ENCODE results near the gene AARS1.
"Not testable (repeated sequence)": the region's sequence is repeated elsewhere in the genome, so short reads cannot be mapped to it uniquely, and the experiment has no call there.

DNA sequence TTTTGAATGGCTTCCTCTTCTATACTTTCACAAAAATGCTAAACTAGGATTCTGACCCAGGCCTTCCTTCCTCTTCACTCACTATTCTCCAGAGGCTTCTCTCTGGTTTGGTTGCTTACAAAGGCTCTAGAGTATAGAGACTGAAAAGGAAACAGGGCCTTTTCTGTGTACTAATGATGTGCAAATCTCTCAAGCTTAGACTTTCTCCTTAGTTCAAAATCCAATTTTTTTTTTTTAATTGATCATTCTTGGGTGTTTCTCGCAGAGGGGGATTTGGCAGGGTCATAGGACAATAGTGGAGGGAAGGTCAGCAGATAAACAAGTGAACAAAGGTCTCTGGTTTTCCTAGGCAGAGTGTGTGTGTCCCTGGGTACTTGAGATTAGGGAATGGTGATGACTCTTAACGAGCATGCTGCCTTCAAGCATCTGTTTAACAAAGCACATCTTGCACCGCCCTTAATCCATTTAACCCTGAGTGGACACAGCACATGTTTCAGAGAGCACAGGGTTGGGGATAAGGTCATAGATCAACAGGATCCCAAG is 65.3 kb downstream of the AARS1 start:
- TF ChIP-seq POLR2AphosphoS5 (IDR thresholded peaks at IDR 0.05; ENCODE audit: low read depth, low read length); TAF1 (IDR thresholded peaks at IDR 0.05; ENCODE audit: borderline replicate concordance, low read depth, low read length): not testable (repeated sequence)
